Activated naive CD4-positive, alpha-beta T cell treated with anti-CD3 and anti-CD28 coated beads, Interleukin-2, amount 50 U/mL, for 24 hours (primary cell): ENCODE measurements around the gene SMCHD1.
"Not testable (repeated sequence)": the region's sequence is repeated elsewhere in the genome, so short reads cannot be mapped to it uniquely, and the experiment has no call there.

Source experiments
- H3K27ac Mint-ChIP-seq: one replicate; pipeline ENCODE4 v1.8.0; 2021; ENCODE audit warnings: mild to moderate bottlenecking, mixed read lengths
- H3K27me3 Mint-ChIP-seq: one replicate; pipeline ENCODE4 v1.8.0; 2021; ENCODE audit warnings: mixed read lengths
- H3K36me3 Mint-ChIP-seq: one replicate; pipeline ENCODE4 v1.8.0; 2021; ENCODE audit warnings: mixed read lengths
- H3K4me1 Mint-ChIP-seq: one replicate; pipeline ENCODE4 v1.8.0; 2021; ENCODE audit warnings: mixed read lengths
- H3K4me3 Mint-ChIP-seq: one replicate; pipeline ENCODE4 v1.8.0; 2021; ENCODE audit warnings: mild to moderate bottlenecking, mixed read lengths
- H3K9me3 Mint-ChIP-seq: one replicate; pipeline ENCODE4 v1.8.0; 2021; ENCODE audit warnings: mixed read lengths

Gene SMCHD1

GRCh38 chr18:2653467-2653866 lies 2.1 kb upstream of the SMCHD1 start:
- no peaks in the 10 kb centered on the region for H3K27me3 Mint-ChIP-seq
- no peaks in the 10 kb centered on the region for H3K9me3 Mint-ChIP-seq
- peak overlapping the region; percentile 95 for H3K4me3 Mint-ChIP-seq
- peaks cover 5% of the 10 kb centered on the region for H3K36me3 Mint-ChIP-seq
- peaks cover 40% of the 10 kb centered on the region for H3K4me1 Mint-ChIP-seq
- H3K27ac Mint-ChIP-seq: no peak overlapping the region

- Mint-ChIP-seq H3K36me3 (peaks cover 5% of the 10 kb centered on the region), H3K27me3 (no peaks in the 10 kb centered on the region), H3K27ac (peak overlapping the region; percentile 97), H3K4me1 (peaks cover 44% of the 10 kb centered on the region), H3K4me3 (peak overlapping the region; percentile 95), H3K9me3 (no peaks in the 10 kb centered on the region)
Observed at GRCh38 chr18:2654169-2654927, 1.2 kb upstream of the SMCHD1 start.

GRCh38 chr18:2654928-2655177 lies 673 bp upstream of the SMCHD1 start:
- Mint-ChIP-seq H3K27me3 (no peaks in the 10 kb centered on the region), H3K4me1 (peaks cover 48% of the 10 kb centered on the region), H3K27ac (peak overlapping the region; percentile 97), H3K9me3 (no peaks in the 10 kb centered on the region), H3K4me3 (peak overlapping the region; percentile 95), H3K36me3 (peaks cover 7% of the 10 kb centered on the region)

DNA sequence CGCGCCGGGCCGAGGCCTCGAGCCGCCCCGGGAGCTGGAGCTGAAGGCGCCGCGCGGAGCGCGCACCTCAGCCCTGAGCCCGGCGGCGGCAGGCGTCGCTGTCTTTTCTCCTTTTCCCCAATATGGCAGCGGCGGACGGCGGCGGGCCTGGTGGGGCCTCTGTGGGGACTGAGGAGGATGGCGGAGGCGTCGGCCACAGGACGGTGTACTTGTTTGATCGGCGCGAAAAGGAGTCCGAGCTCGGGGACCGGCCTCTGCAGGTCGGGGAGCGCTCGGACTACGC lies 369 bp downstream of the SMCHD1 start:
- Mint-ChIP-seq H3K27me3 (no peaks in the 10 kb centered on the region), H3K27ac (peak overlapping the region; percentile 91), H3K4me3 (peak overlapping the region; percentile 95), H3K36me3 (peaks cover 9% of the 10 kb centered on the region), H3K9me3 (no peaks in the 10 kb centered on the region), H3K4me1 (peaks cover 49% of the 10 kb centered on the region)

DNA sequence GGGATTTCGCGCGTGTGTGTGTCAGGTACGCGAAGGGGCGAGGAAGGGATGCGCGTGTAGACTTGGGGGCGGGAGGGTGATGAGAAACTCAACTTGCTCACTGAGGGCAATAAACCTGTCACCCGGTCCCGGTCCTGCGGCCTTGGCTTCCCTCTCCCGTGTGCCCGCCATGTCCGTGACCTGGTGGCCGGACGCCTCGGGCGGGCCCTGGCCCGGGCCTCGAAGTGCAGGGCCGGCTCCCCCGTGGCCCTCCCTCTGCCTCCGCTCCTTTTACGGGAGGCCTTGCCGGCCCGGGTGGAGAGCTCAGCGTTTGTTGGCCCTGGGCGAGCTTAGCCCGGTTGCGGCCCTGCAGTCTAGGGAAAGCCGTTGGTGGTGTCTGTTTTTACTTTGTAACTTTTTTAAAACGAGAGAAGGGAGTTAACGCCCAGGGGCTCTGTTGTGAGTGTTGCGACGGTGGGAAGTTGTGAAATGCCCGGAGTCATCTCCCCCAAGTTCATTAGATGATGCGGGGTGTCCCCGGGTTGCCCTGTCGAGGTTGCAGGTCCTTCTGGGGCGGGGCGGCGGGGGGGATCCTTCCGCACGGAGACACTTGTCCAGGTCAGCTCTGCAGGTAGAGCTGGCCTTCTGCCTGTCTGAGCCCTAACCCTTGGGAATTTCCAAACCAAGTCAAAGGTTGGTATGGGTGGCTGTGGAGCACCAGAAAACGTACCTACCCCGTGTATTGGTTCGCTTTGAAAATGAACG lies 883 bp downstream of the SMCHD1 start:
- Mint-ChIP-seq H3K4me1 (peaks cover 51% of the 10 kb centered on the region), H3K4me3 (peak overlapping the region; percentile 95), H3K36me3 (peaks cover 11% of the 10 kb centered on the region), H3K27ac (peak overlapping the region; percentile 96), H3K9me3 (no peaks in the 10 kb centered on the region), H3K27me3 (no peaks in the 10 kb centered on the region)

DNA sequence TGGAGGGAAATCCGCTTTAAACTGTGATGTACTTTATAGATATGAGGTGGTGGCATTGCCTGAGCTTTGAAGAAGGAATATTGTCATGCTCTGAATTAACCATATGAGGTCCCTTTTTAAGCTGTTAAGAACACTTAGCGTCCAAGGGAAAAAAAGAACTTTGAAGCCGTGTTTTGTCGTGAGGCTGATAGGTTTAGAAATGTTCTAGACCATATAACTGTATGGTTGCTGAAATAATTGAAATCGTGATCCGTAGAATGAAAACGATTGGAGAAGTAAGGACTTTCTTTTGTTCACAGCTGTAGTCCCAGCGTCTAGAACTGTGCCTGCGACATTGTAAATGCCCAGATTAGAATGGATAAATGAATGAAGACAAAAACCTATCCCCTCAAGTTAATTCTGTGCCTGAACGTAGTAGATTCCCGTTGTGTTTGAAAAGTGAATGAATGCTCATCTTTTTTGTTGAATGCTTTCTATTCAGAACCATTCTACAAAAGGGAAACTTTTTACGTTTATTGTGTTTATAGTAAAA lies 1.5 kb downstream of the SMCHD1 start:
- H3K36me3 Mint-ChIP-seq: peaks cover 11% of the 10 kb centered on the region
- H3K27me3 Mint-ChIP-seq: no peaks in the 10 kb centered on the region
- H3K27ac Mint-ChIP-seq: peak overlapping the region; percentile 96
- H3K4me1 Mint-ChIP-seq: peaks cover 51% of the 10 kb centered on the region
- H3K9me3 Mint-ChIP-seq: no peaks in the 10 kb centered on the region
- peak overlapping the region; percentile 95 for H3K4me3 Mint-ChIP-seq

GRCh38 chr18:2657788-2658458 lies 2.4 kb downstream of the SMCHD1 start:
- H3K4me1 Mint-ChIP-seq: peaks cover 54% of the 10 kb centered on the region
- peaks cover 14% of the 10 kb centered on the region for H3K36me3 Mint-ChIP-seq
- H3K27me3 Mint-ChIP-seq: no peaks in the 10 kb centered on the region
- no peaks in the 10 kb centered on the region for H3K9me3 Mint-ChIP-seq
- H3K27ac Mint-ChIP-seq: peak overlapping the region; percentile 98
- peak overlapping the region; percentile 96 for H3K4me3 Mint-ChIP-seq

- Mint-ChIP-seq H3K4me1 (peaks cover 62% of the 10 kb centered on the region), H3K4me3 (peak overlapping the region; percentile 66), H3K36me3 (peaks cover 25% of the 10 kb centered on the region)
- not testable (repeated sequence) for H3K27ac Mint-ChIP-seq, H3K27me3 Mint-ChIP-seq, H3K9me3 Mint-ChIP-seq
Observed at GRCh38 chr18:2660849-2661248, 5.3 kb downstream of the SMCHD1 start.

DNA sequence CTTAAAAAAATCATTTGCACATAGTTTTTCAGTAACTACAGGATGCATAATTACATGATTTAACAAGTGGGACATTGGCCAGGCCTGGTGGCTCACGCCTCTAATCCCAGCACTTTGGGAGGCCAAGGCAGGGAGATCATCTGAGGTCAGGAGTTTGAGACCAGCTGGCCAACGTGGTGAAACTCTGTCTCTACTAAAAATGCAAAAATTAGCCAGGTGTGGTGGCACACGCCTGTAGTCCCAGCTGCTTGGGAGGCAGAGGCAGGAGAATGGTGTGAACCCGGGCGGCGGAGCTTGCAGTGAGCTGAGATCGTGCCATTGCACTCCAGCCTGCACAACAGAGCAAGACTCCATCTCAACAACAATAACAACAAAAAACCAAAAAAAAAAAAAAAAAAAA lies 6.8 kb downstream of the SMCHD1 start:
- Mint-ChIP-seq H3K4me1 (peaks cover 77% of the 10 kb centered on the region), H3K36me3 (peaks cover 28% of the 10 kb centered on the region), H3K4me3 (peak overlapping the region; percentile 23)
- H3K27me3 Mint-ChIP-seq, H3K27ac Mint-ChIP-seq, H3K9me3 Mint-ChIP-seq: not testable (repeated sequence)

- Mint-ChIP-seq H3K4me3 (peak overlapping the region; percentile 76), H3K27ac (peak overlapping the region; percentile 89), H3K27me3 (no peaks in the 10 kb centered on the region), H3K9me3 (no peaks in the 10 kb centered on the region), H3K4me1 (peaks cover 74% of the 10 kb centered on the region), H3K36me3 (peaks cover 27% of the 10 kb centered on the region)
Observed at GRCh38 chr18:2662990-2663389, 7.5 kb downstream of the SMCHD1 start.

DNA sequence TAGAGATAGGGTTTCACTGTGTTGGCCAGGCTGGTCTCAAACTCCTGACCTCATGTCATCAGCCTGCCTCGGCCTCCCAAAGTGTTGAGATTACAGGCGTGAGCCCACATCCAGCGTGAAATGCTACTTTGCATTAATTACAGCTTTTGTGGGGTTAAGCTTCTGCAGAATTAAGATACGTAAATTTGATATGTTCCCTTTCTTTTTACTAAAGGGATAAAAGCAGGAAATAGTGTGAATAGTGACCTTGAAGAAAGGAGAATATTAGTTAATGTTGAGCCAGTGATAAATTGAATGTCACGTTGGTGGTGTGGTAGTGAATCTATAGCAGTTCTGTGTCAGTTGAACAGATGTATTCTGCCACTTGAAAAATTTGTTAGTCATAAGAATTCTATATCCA lies 16.9 kb downstream of the SMCHD1 start:
- Mint-ChIP-seq H3K27me3 (no peaks in the 10 kb centered on the region), H3K36me3 (peaks cover 46% of the 10 kb centered on the region), H3K27ac (no peak overlapping the region), H3K9me3 (no peaks in the 10 kb centered on the region), H3K4me1 (peaks cover 72% of the 10 kb centered on the region), H3K4me3 (no peak overlapping the region)

DNA sequence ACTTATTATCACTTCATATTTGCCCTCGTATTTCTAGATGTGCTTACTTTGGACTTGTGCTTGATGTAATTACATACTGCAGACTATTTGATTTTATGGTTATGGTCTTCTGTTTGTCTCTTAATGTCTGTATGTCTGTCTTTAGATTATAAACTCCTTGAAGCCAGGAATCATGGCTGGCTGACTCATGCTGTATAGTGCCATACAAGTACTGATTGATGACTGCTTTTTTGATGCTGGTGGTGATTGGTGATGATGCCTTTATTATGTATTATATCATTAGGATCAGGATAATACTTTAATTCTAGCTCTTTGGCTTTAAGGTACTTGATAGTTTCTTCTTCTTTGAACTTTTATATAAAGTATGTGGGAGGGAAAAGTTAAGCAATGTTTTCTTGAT lies 17.3 kb downstream of the SMCHD1 start:
- no peaks in the 10 kb centered on the region for H3K9me3 Mint-ChIP-seq
- H3K27ac Mint-ChIP-seq: no peak overlapping the region
- H3K27me3 Mint-ChIP-seq: no peaks in the 10 kb centered on the region
- peaks cover 74% of the 10 kb centered on the region for H3K4me1 Mint-ChIP-seq
- H3K36me3 Mint-ChIP-seq: peaks cover 46% of the 10 kb centered on the region
- H3K4me3 Mint-ChIP-seq: no peak overlapping the region

DNA sequence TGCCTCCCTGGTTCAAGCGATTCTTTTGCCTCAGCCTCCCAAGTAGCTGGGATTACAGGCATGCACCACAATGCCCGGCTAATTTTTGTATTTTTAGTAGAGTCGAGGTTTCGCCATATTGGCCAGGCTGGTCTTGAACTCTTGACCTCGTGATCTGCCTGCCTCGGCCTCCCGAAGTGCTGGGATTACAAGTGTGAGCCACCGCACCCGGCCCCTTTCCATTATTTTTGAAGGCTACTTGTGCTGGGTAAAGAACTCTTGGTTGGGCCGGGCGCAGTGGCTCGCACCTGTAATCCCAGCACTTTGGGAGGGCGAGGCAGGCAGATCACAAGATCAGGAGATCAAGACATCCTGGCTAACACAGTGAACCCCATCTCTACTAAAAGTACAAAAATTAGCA lies 23.4 kb downstream of the SMCHD1 start:
- peaks cover 81% of the 10 kb centered on the region for H3K4me1 Mint-ChIP-seq
- not testable (repeated sequence) for H3K4me3 Mint-ChIP-seq

GRCh38 chr18:2680216-2680792 lies 24.8 kb downstream of the SMCHD1 start:
- Mint-ChIP-seq H3K27ac (peak overlapping the region; percentile 66), H3K36me3 (peaks cover 41% of the 10 kb centered on the region), H3K9me3 (peaks cover under 1% of the 10 kb centered on the region), H3K27me3 (no peaks in the 10 kb centered on the region), H3K4me1 (peaks cover 79% of the 10 kb centered on the region), H3K4me3 (peak overlapping the region; percentile 45)

More for the DNA sequence above, 23.4 kb downstream of the SMCHD1 start:
- not testable (repeated sequence) for H3K27ac Mint-ChIP-seq, H3K27me3 Mint-ChIP-seq, H3K9me3 Mint-ChIP-seq
- peaks cover 37% of the 10 kb centered on the region for H3K36me3 Mint-ChIP-seq

DNA sequence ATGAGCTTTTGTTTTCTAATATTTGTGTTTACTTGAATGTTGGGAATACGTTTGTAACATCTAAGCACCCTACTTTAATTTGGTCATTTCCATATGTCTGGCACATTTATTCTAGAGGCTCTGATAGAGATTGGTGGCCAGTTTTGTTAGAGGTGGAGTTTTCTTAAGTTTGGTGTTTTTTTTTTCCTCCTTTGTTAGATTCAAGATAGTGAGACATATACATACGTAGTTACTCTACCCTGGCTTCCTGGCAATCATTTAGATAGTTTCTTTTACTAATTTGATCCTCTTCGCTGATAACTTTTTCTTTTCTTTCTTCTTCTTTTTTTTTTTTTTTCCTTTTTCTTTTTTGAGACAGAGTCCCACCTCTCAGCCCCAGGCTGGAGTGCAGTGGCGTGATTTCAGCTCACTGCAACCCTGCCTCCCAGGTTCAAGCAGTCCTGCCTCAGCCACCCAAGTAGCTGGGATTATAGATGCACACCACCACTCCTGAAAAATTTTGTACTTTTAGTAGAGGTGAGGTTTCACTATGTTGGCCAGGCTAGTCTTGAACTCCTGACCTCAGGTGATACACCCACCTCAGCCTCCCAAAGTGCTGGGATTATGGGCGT lies 26.6 kb downstream of the SMCHD1 start:
- peaks cover 49% of the 10 kb centered on the region for H3K36me3 Mint-ChIP-seq
- H3K4me1 Mint-ChIP-seq: peaks cover 79% of the 10 kb centered on the region
- H3K27ac Mint-ChIP-seq: peak overlapping the region; percentile 90
- peaks cover 5% of the 10 kb centered on the region for H3K9me3 Mint-ChIP-seq
- peak overlapping the region; percentile 19 for H3K4me3 Mint-ChIP-seq
- no peaks in the 10 kb centered on the region for H3K27me3 Mint-ChIP-seq
